Thyroid gland (tissue), 4 donors: Measurements from ENCODE around the gene GCSAML. TPM values are rescaled to one million over a fixed set of nuclear protein-coding genes. Genes with fewer than 3 reads are reported as not detected.
"Not testable (repeated sequence)": the region's sequence is repeated elsewhere in the genome, so short reads cannot be mapped to it uniquely, and the experiment has no call there.

Experiments
- DNase-seq, 2 donors: peaks; one replicate each; pipeline ENCODE4 v3.0.0-alpha.2; 2019
- H3K27ac ChIP-seq, 3 donors: fragments of 200-600 bp; sonication (generic); 1 replicate in 2 of 3; 2 replicates in 1 of 3; pipeline ENCODE4 v1.5.1; 2016 to 2019; ENCODE audit warnings: mild to moderate bottlenecking in 1 of 3, moderate library complexity in 1 of 3
- H3K27me3 ChIP-seq: fragments of 200-600 bp; sonication (generic); one replicate; pipeline ENCODE4 v1.5.1; 2019
- H3K36me3 ChIP-seq, 2 donors: fragments of 200-600 bp; sonication (generic); one replicate each; pipeline ENCODE4 v1.5.1; 2016 to 2019
- H3K4me1 ChIP-seq, 2 donors: fragments of 200-600 bp; sonication (generic); one replicate each; pipeline ENCODE4 v1.5.1; 2017 to 2019
- H3K4me3 ChIP-seq, 3 donors: fragments of 200-600 bp; sonication (generic); replicated peaks in 1 of 3; 1 replicate in 2 of 3; 2 replicates in 1 of 3; pipeline ENCODE4 v1.5.1; 2016; ENCODE audit warnings: mild to moderate bottlenecking in 1 of 3
- H3K9me3 ChIP-seq: fragments of 200-600 bp; sonication (generic); one replicate; pipeline ENCODE4 v1.5.1; 2017
- CTCF ChIP-seq, 6 experiments: fragments of 200-600 bp in 3 of 6; fragments of 450-650 bp in 3 of 6; sonication (generic) in 3 of 6; IDR thresholded peaks; one replicate each; pipeline ENCODE4 v1.5.1; 2016 to 2019; ENCODE audit warnings: antibody characterized with exemption in 6 of 6, mild to moderate bottlenecking in 2 of 6, inconsistent platforms in 1 of 6, moderate library complexity in 1 of 6
- POLR2A ChIP-seq, 2 donors: fragments of 450-650 bp; IDR thresholded peaks; one replicate each; pipeline ENCODE4 v1.6.1; 2017; ENCODE audit warnings: antibody characterized with exemption in 2 of 2, mild to moderate bottlenecking in 2 of 2, moderate library complexity in 1 of 2
- WGBS, 2 donors: methylation state at CpG; one replicate each; pipeline ENCODE4 v1.1.5; 2017; 5-methylcytosine and 5-hydroxymethylcytosine counted together
- intact Hi-C: fragments of 100-400 bp; cut with DNase I; formaldehyde crosslinking; loops from one replicate; pipeline ENCODE4 v1.15.1; 2023
- total RNA-seq, 4 donors: library from RNA; depleted of rRNA; stranded (reverse); fragments of >200 nt; gene quantifications; one replicate each; pipeline ENCODE4 v1.2.3, GENCODE V29; 2016

Gene GCSAML
- under 1 TPM in 1 of 4 donors, not detected in 3; 0.13 TPM for total RNA-seq

DNA sequence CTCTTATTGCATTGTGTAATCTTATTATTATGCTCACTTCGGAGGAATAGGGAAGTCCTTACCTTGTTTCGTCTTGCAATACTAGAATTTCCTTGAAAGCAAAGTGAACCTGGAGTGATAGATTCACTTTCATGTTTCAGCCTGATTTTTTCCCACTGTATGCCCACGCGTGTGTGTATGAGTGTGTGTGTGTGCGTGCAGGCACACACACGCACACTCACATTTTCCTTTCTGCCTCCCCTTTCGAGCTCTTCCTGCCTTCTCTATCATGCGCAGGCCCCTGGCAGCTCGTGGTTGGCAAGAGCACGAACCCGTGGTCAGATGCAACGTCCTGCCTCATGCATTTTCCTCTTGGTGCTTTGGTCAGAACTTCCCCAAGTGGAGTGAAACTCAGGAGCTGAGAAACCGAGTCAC lies at the start of gene GCSAML:
Gene GCSAML (plus strand): TSS at position 366 of the 414 bp plus-strand sequence. CDS start 58 bp downstream, outside the sequence.
- no peak for TF ChIP-seq CTCF (IDR thresholded peaks at IDR 0.05)
- TF ChIP-seq POLR2A (IDR thresholded peaks at IDR 0.05) = no peak

GRCh38 chr1:247500865-247501264 lies 48.1 kb upstream of the GCSAML start:
- Histone ChIP-seq H3K4me3 (no peak overlapping the region), H3K36me3 (no peaks in the 10 kb centered on the region), H3K9me3 (no peaks in the 10 kb centered on the region), H3K27ac (no peak overlapping the region), H3K4me1 (no peaks in the 10 kb centered on the region), H3K27me3 (no peaks in the 10 kb centered on the region)
- TF ChIP-seq POLR2A (IDR thresholded peaks at IDR 0.05) = no peak
- no peak for TF ChIP-seq CTCF (IDR thresholded peaks at IDR 0.05)
- no peak for DNase-seq
- intact Hi-C loops = no loop called here
- WGBS, 2 donors = 58 to 59% methylated on average over 3 of the region's 3 CpGs

More for the DNA sequence above, at the start of gene GCSAML:
- H3K9me3 ChIP-seq = no peaks in the 10 kb centered on the region
- H3K4me1 ChIP-seq = no peaks in the 10 kb centered on the region
- H3K36me3 ChIP-seq = no peaks in the 10 kb centered on the region
- DNase-seq = no peak
- WGBS, 2 donors = 83 to 86% methylated on average over 13 of the region's 13 CpGs
- H3K27me3 ChIP-seq = no peaks in the 10 kb centered on the region
- H3K4me3 ChIP-seq = no peak within 1 kb of the TSS
- intact Hi-C loops = no loop called here
- H3K27ac ChIP-seq = no peak within 1 kb of the TSS

DNA sequence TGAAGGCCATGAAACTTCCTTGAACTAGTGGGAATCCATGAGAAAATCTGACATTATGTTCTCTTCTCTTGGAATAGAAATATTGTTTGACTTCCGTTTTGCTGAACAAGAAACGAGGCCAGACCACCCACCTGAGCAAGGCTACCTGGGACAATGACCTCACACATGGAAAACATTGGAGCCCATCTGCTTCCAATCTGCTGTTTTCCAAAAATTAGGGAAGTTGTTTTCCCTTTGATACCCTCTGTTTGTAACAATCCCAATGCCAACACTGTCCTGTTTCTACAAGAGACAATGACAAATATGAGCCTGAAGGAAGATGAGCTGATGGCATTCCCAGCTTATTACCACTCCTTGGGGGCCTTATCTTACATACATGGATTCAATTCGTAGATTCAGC lies 42.1 kb upstream of the GCSAML start:
- H3K36me3 ChIP-seq = no peaks in the 10 kb centered on the region
- no peak for TF ChIP-seq CTCF (IDR thresholded peaks at IDR 0.05)
- TF ChIP-seq POLR2A (IDR thresholded peaks at IDR 0.05) = no peak
- WGBS, 2 donors = 42 to 53% methylated on average over 3 of the region's 3 CpGs
- no peaks in the 10 kb centered on the region for H3K9me3 ChIP-seq
- no peak for DNase-seq
- H3K4me3 ChIP-seq = no peak overlapping the region
- H3K27ac ChIP-seq = no peak overlapping the region
- H3K4me1 ChIP-seq = no peaks in the 10 kb centered on the region
- no peaks in the 10 kb centered on the region for H3K27me3 ChIP-seq
- intact Hi-C loops = no loop called here

- intact Hi-C loops = no loop called here
- H3K9me3 ChIP-seq = no peaks in the 10 kb centered on the region
- no peaks in the 10 kb centered on the region for H3K27me3 ChIP-seq
- no peak for DNase-seq
- H3K4me3 ChIP-seq = no peak overlapping the region
- H3K4me1 ChIP-seq = no peaks in the 10 kb centered on the region
- 59 to 67% methylated on average over 61 to 68 of the region's 72 CpGs for WGBS, 2 donors
- H3K36me3 ChIP-seq = no peaks in the 10 kb centered on the region
- TF ChIP-seq CTCF (IDR thresholded peaks at IDR 0.05) = no peak
- TF ChIP-seq POLR2A (IDR thresholded peaks at IDR 0.05) = no peak
- H3K27ac ChIP-seq = no peak overlapping the region
Measured at GRCh38 chr1:247517795-247518612, 30.9 kb upstream of the GCSAML start.

GRCh38 chr1:247518613-247518891 lies 30.4 kb upstream of the GCSAML start:
- TF ChIP-seq POLR2A (IDR thresholded peaks at IDR 0.05) (no peak), CTCF (IDR thresholded peaks at IDR 0.05) (no peak)
- no peak for DNase-seq
- WGBS, 2 donors = 79 to 83% methylated on average over 19 of the region's 19 CpGs
- intact Hi-C loops = no loop called here
- Histone ChIP-seq H3K27ac (no peak overlapping the region), H3K27me3 (no peaks in the 10 kb centered on the region), H3K4me3 (no peak overlapping the region), H3K36me3 (no peaks in the 10 kb centered on the region), H3K9me3 (no peaks in the 10 kb centered on the region), H3K4me1 (no peaks in the 10 kb centered on the region)

DNA sequence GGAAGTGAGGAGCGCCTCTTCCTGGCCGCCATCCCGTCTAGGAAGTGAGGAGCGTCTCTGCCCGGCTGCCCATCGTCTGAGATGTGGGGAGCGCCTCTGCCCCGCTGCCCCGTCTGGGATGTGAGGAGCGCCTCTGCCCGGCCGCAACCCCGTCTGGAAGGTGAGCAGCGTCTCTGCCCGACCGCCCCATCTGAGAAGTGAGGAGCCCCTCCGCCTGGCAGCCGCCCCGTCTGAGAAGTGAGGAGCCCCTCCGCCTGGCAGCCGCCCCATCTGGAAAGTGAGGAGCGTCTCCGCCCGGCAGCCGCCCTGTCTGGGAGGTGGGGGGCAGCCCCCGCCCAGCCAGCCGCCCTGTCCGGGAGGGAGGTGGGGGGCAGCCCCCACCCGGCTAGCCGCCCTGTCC lies 27.0 kb upstream of the GCSAML start:
- H3K27ac ChIP-seq, H3K27me3 ChIP-seq, H3K36me3 ChIP-seq, H3K4me1 ChIP-seq, intact Hi-C loops, DNase-seq, H3K4me3 ChIP-seq, H3K9me3 ChIP-seq: not testable (repeated sequence)
- WGBS, 2 donors = no CpG with 5 or more reads among the region's 30 CpGs
